Upper lobe of left lung (tissue), 4 donors: Measurements from ENCODE around the gene FSTL1.

Experiments used
- CTCF ChIP-seq, 6 experiments: fragments of 450-650 bp in 4 of 6; fragments of 200-600 bp in 2 of 6; sonication (generic) in 2 of 6; IDR thresholded peaks; one replicate each; pipeline ENCODE4 v1.5.1; 2016 to 2019; ENCODE audit warnings: antibody characterized with exemption in 6 of 6
- EP300 ChIP-seq, 4 donors: sonication (generic); formaldehyde crosslinking; IDR thresholded peaks; one replicate each; pipeline ENCODE4 v1.5.1; 2017; ENCODE audit warnings: antibody characterized with exemption in 4 of 4, control low read depth in 2 of 4
- POLR2A ChIP-seq, 4 donors: fragments of 450-650 bp; IDR thresholded peaks; one replicate each; pipeline ENCODE4 v1.5.1; 2016 to 2017; ENCODE audit warnings: antibody characterized with exemption in 4 of 4, mild to moderate bottlenecking in 2 of 4

DNA sequence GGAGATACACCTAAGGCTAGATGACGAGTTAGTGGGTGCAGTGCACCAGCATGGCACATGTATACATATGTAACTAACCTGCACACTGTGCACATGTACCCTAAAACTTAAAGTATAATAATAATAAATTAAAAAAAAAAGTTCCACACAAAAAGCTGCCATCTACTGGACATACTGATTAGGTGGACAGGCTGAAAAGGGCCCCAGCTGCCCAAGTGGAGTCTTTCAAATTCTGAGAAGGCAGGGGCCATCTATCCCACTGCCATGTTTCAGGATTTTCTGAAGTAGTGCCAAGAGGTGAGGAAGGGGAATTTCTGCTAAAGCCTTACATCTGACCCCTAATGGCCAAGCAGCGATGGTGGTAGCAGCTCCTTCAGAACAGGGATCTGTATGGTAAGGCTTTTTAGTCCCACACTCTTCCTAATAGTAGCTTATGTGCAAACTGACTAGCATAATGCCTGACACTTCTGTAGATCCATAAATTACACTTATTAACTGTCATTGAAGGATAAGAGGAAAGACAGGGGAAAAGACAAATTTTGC lies 7.7 kb downstream of the FSTL1 start:
- TF ChIP-seq POLR2A (IDR thresholded peaks at IDR 0.05): no peak
- TF ChIP-seq EP300 (IDR thresholded peaks at IDR 0.05): no peak
- TF ChIP-seq CTCF (IDR thresholded peaks at IDR 0.05): no peak
